ENCODE data around the gene CAMK2D. TPM values are rescaled to one million over a fixed set of nuclear protein-coding genes. Genes with fewer than 3 reads are reported as not detected.

The CAMK2D gene
- total RNA-seq, 1 experiment from 2014 or later = 9.0 TPM

- H2BK120ac ChIP-seq (ENCODE audit: low read depth, low read length, poor library complexity, severe bottlenecking) = no peak overlapping the region
- H3K4me2 ChIP-seq (ENCODE audit: insufficient read depth, insufficient read length, low read length) = no peak overlapping the region
- Mint-ChIP-seq H3K4me3 (no peak overlapping the region), H3K9me3 (no peaks in the 10 kb centered on the region; a peak in 1 of 5 replicates), H3K36me3 (ENCODE audit: insufficient read depth in 1 of 3, low read depth in 3 of 3) (no peaks in the 10 kb centered on the region), H3K27ac (peak overlapping the region in 1 of 3 experiments; percentile 68; a peak in 1 of 7 replicates), H3K4me1 (peaks cover 3 to 5% of the 10 kb centered on the region in 2 experiments; a peak in 2 of 4 replicates), H3K27me3 (ENCODE audit: low read depth) (no peaks in the 10 kb centered on the region)
- TF ChIP-seq CTCF (conservative IDR thresholded peaks at IDR 0.05) = no peak
- no peak overlapping the region for H3T11ph ChIP-seq (ENCODE audit: low read length)
- no peak overlapping the region for H3K14ac ChIP-seq (ENCODE audit: insufficient read depth, low read length)
- H3K56ac ChIP-seq (ENCODE audit: insufficient read length, low read depth, low read length) = no peak overlapping the region
- no CpG with 5 or more reads among the region's 3 CpGs for WGBS (ENCODE audit: extremely low coverage, insufficient read length, low lambda C conversion rate)
- H4K5ac ChIP-seq (ENCODE audit: insufficient read length, low read depth, low read length) = no peak overlapping the region
- no peak overlapping the region for H3K23ac ChIP-seq (ENCODE audit: insufficient read length, low read depth, low read length)
- H3K9ac ChIP-seq (ENCODE audit: extremely low read depth, insufficient read length, low read length) = no peak overlapping the region
- H3K27me3 ChIP-seq (ENCODE audit: insufficient read depth, low read length) = no peaks in the 10 kb centered on the region
- no peaks in the 10 kb centered on the region for H3K4me1 ChIP-seq (ENCODE audit: insufficient read depth, low read length)
- H4K20me1 ChIP-seq (ENCODE audit: control insufficient read depth, insufficient read depth, insufficient read length) = no peaks in the 10 kb centered on the region
- H3K27ac ChIP-seq (ENCODE audit: insufficient read length, low read depth, low read length) = no peak overlapping the region
- no peaks in the 10 kb centered on the region for H3K23me2 ChIP-seq (ENCODE audit: insufficient read length, low read depth, low read length, poor library complexity, severe bottlenecking)
- H4K91ac ChIP-seq (ENCODE audit: insufficient read length, low read depth, low read length) = no peak overlapping the region
- no peak overlapping the region for H2BK5ac ChIP-seq (ENCODE audit: insufficient read length, low read length)
- no peak overlapping the region for H3K18ac ChIP-seq (ENCODE audit: insufficient read length, low read depth, low read length)
- no peak for DNase-seq
- H3K9me3 ChIP-seq (ENCODE audit: control insufficient read depth, low read depth, low read length) = no peaks in the 10 kb centered on the region
- H3K4ac ChIP-seq (ENCODE audit: low read depth, low read length) = no peak overlapping the region
- no peak overlapping the region for H2AFZ ChIP-seq (ENCODE audit: low read length)
- no peak overlapping the region for H2BK15ac ChIP-seq (ENCODE audit: low read depth, low read length)
- no peak overlapping the region for H2BK20ac ChIP-seq (ENCODE audit: low read depth, low read length, poor library complexity, severe bottlenecking)
- H3K79me1 ChIP-seq (ENCODE audit: insufficient read depth, low read depth, low read length, poor library complexity, severe bottlenecking) = no peaks in the 10 kb centered on the region
- H4K8ac ChIP-seq (replicated peaks; ENCODE audit: insufficient read length, low read depth, low read length) = no peak overlapping the region
- H3K79me2 ChIP-seq (ENCODE audit: insufficient read depth, low read length) = no peaks in the 10 kb centered on the region
- H2AK5ac ChIP-seq (ENCODE audit: insufficient read length, low read length) = no peak overlapping the region
- H2BK12ac ChIP-seq (ENCODE audit: insufficient read length, low read depth, low read length) = no peak overlapping the region
These were observed 151.0 kb downstream of the CAMK2D start for GRCh38 chr4:113610537-113610936.
